HL-60/S4 (cell line): ENCODE results near the gene TMEM121.

ENCODE experiments used
- in situ Hi-C: fragments of 300-500 bp; cut with MboI; formaldehyde crosslinking; loops from 2 replicates; pipeline ENCODE4 v1.14.3; 2022; ENCODE audit warnings: low sequenced_read_pairs

Gene TMEM121

GRCh38 chr14:105526776-105527380 is 495 bp downstream of the TMEM121 start:
- in situ Hi-C loops = no loop called here

- in situ Hi-C loops = no loop called here
Measured at GRCh38 chr14:105527381-105527825, 1.0 kb downstream of the TMEM121 start.

- in situ Hi-C loops = no loop called here
Measured at GRCh38 chr14:105527826-105528585, 1.6 kb downstream of the TMEM121 start.

GRCh38 chr14:105528586-105529318 is 2.4 kb downstream of the TMEM121 start:
- in situ Hi-C loops = no loop called here

- in situ Hi-C loops = no loop called here
Measured at GRCh38 chr14:105529319-105529568, 2.9 kb downstream of the TMEM121 start.

GRCh38 chr14:105529569-105530284 is 3.3 kb downstream of the TMEM121 start:
- in situ Hi-C loops = no loop called here

GRCh38 chr14:105530285-105531087 is 4.1 kb downstream of the TMEM121 start:
- in situ Hi-C loops = no loop called here

- in situ Hi-C loops = no loop called here
Measured at GRCh38 chr14:105531088-105531893, 4.9 kb downstream of the TMEM121 start.

- in situ Hi-C loops = no loop called here
Measured at GRCh38 chr14:105531894-105532623, 5.7 kb downstream of the TMEM121 start.

GRCh38 chr14:105532735-105533141 is 6.4 kb downstream of the TMEM121 start:
- in situ Hi-C loops = no loop called here

- in situ Hi-C loops = no loop called here
Measured at GRCh38 chr14:105533391-105533790, 7.0 kb downstream of the TMEM121 start.

GRCh38 chr14:105533811-105534498 is 7.6 kb downstream of the TMEM121 start:
- in situ Hi-C loops = no loop called here

- in situ Hi-C loops = no loop called here
Measured at GRCh38 chr14:105534586-105534985, 8.2 kb downstream of the TMEM121 start.

GRCh38 chr14:105536051-105536450 is 9.7 kb downstream of the TMEM121 start:
- in situ Hi-C loops = no loop called here

- in situ Hi-C loops = no loop called here
Measured at GRCh38 chr14:105536691-105537579, 10.6 kb downstream of the TMEM121 start.

GRCh38 chr14:105537580-105538474 is 11.4 kb downstream of the TMEM121 start:
- in situ Hi-C loops = no loop called here
